ENCODE data around the gene ARHGEF12.

ARHGEF12 gene

DNA sequence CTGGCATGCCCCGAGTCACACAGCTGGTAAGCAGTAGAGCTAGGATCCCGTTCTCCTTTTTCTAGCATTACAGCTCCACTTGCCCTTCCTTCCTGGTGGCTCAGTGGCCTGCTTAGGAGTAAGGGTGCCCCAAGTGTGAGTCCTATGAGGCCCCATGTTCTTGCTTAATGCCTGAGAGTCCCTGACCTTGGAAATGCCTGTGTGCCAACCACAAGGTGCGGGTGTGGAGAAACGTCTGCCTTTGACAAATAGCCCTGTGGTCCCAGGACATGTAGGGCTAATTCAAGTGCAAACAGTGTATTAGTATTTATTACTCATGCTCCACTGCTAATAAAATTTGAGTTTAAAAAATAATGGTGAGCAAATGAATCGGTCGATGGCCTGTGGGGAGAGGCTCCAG lies 193.7 kb downstream of the ARHGEF12 start:
- no peak for DNase-seq (ENCODE audit: low read depth in 2 of 2)
- H3K4me3 ChIP-seq (replicated peaks in 1 of 2; ENCODE audit: low read depth in 2 of 2, low read length in 2 of 2): no peak overlapping the region
- TF ChIP-seq, protein P1, sequence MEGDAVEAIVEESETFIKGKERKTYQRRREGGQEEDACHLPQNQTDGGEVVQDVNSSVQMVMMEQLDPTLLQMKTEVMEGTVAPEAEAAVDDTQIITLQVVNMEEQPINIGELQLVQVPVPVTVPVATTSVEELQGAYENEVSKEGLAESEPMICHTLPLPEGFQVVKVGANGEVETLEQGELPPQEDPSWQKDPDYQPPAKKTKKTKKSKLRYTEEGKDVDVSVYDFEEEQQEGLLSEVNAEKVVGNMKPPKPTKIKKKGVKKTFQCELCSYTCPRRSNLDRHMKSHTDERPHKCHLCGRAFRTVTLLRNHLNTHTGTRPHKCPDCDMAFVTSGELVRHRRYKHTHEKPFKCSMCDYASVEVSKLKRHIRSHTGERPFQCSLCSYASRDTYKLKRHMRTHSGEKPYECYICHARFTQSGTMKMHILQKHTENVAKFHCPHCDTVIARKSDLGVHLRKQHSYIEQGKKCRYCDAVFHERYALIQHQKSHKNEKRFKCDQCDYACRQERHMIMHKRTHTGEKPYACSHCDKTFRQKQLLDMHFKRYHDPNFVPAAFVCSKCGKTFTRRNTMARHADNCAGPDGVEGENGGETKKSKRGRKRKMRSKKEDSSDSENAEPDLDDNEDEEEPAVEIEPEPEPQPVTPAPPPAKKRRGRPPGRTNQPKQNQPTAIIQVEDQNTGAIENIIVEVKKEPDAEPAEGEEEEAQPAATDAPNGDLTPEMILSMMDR (IDR thresholded peaks at IDR 0.05; ENCODE audit: low read depth, low read length): no peak

DNA sequence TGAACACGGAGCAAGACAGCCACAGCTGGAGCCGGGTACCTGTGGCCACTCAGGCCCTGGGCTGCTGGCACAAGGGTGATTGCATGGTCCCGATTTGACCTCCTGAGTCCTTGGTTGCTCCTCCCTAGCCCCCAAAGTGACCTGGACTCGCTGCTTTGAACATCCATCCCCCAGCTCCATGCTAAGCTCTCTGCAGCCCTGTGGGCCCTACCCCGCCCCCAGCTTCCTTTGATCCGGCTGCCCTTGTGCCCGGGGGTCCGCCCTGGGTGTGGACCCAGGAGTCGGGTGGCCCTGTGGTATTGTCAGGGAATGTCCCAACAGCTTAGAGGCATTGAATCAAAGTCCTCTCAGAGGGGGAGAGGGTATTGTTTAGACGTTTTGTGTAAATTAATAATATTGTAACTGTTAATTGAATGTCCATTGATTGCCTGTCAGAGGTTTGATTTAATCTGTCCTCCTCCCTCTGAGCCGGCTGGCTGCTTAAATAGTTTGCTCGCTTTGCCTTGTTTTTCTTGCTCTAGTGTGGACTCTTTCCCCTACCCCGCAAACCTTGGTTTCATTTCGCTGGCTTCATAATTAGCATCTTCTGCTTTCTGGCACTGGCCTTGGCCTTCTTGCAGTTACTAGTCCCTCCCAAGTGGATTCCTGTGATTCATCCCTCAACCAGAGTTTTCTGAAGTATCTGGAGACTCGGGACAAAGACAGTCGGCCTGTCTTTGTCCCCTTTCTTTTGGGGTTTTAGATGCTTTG lies 196.0 kb downstream of the ARHGEF12 start:
- TF ChIP-seq, protein P1 (IDR thresholded peaks at IDR 0.05; ENCODE audit: low read depth, low read length): no peak
- DNase-seq (ENCODE audit: low read depth in 2 of 2): peak; percentile 40 to 41
- H3K4me3 ChIP-seq (replicated peaks in 1 of 2; ENCODE audit: low read depth in 2 of 2, low read length in 2 of 2): no peak overlapping the region

DNA sequence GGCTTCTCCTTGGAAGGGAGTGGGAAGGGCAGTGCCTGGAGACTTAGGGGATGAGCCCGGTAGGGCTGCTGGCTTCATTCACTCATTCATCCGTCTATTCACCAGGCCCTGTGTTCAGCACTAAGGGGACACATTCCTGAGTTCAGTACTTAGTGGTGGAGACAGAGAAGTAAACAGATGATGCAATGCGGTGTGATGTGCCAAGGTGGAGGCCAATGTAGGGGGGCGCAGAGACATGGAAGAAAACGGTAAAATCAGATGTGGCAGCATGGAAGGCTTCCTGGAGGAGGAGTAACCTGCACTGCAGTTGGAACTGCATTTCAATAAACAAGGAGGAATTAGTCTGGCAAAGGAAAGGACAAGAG lies 196.6 kb downstream of the ARHGEF12 start:
- peak; percentile 14 to 41 for DNase-seq (ENCODE audit: low read depth in 2 of 2)
- H3K4me3 ChIP-seq (replicated peaks in 1 of 2; ENCODE audit: low read depth in 2 of 2, low read length in 2 of 2): no peak overlapping the region
- TF ChIP-seq, protein P1 (IDR thresholded peaks at IDR 0.05; ENCODE audit: low read depth, low read length): no peak

DNA sequence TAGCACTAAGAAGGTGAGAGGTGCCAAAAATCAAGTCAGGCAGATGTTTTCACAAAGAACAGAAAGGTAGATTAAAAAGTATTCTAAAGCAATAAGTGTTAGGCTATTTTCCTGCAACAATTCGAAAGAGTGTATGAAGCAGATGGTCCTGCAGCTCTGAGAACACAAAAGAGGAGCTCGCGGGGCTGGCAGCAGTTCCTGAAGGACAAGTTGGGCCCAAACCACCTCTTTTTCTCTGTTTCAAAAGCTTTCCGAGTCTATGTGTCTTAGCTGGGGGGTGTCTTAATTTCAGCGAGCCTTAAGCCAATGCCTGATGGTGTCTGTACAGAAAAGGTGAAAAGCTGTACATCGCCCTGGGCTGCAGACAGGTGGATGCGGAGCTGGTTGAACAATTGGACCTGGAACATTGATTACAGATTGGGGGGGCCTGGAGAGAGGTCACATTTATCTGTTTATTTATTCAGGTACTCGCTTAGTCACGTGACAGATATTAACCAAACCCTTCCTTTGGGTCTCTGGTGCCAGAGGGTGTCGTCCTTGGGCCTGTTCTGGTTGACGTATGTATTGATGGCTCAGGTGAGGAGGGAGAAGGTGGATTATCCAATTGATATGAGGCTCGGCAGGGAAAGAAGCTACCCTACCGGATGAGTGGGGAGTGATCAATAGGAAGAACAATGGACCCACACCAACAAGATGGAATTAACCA lies 200.0 kb downstream of the ARHGEF12 start:
- TF ChIP-seq, protein P1 (IDR thresholded peaks at IDR 0.05; ENCODE audit: low read depth, low read length): no peak
- no peak overlapping the region for H3K4me3 ChIP-seq (replicated peaks in 1 of 2; ENCODE audit: low read depth in 2 of 2, low read length in 2 of 2)
- DNase-seq (ENCODE audit: low read depth in 2 of 2): no peak

DNA sequence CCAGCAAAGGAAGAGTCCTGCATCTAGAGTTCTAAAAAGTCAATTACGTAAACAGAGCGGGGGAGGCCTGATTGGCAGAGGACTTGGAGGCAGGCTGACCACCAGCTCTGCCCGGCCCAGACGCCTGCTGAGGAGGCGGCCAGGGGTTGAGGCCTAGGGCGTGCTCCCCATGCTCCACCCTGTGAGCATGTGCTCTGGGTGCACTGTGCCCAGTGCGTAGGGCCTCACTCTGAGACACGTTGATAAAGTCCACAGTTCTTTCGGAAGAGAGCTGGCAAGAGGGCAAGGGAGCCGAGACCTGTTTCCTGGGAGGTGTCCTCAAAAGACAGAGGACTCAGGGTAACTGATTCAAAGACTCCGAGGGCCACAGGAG lies 200.6 kb downstream of the ARHGEF12 start:
- no peak overlapping the region for H3K4me3 ChIP-seq (replicated peaks in 1 of 2; ENCODE audit: low read depth in 2 of 2, low read length in 2 of 2)
- no peak for DNase-seq (ENCODE audit: low read depth in 2 of 2)
- TF ChIP-seq, protein P1 (IDR thresholded peaks at IDR 0.05; ENCODE audit: low read depth, low read length): no peak

DNA sequence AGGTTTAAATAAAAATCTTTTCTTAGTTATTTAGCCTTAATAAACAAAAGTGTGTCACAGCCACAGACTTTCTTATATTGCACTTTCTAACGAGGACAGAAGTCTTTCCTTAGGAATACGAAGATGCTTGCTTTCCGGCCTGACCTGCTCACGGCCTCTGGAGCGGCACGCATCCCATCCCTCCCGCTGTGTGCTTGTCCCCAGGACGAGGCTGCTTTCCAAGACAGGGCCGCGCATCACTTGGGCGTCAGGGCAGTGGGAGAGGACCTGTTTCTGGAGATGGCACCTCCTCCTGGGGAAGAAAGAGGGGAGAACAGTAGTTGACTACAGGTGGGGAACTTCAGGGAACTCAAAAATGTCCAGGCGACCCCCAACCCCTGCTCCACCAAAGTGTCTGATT lies 201.8 kb downstream of the ARHGEF12 start:
- DNase-seq (ENCODE audit: low read depth in 2 of 2): no peak
- H3K4me3 ChIP-seq (replicated peaks in 1 of 2; ENCODE audit: low read depth in 2 of 2, low read length in 2 of 2): no peak overlapping the region
- TF ChIP-seq, protein P1 (IDR thresholded peaks at IDR 0.05; ENCODE audit: low read depth, low read length): no peak

All from cardiac fibroblast (primary cell).